ENCODE results near the gene ATP5F1A. TPM values are rescaled to one million over a fixed set of nuclear protein-coding genes. Genes with fewer than 3 reads are reported as not detected.

Gene ATP5F1A
- total and polyA plus RNA-seq, 2 of the 4 experiments (the other 2 are of a cell fraction): 543 to 1,085 TPM

DNA sequence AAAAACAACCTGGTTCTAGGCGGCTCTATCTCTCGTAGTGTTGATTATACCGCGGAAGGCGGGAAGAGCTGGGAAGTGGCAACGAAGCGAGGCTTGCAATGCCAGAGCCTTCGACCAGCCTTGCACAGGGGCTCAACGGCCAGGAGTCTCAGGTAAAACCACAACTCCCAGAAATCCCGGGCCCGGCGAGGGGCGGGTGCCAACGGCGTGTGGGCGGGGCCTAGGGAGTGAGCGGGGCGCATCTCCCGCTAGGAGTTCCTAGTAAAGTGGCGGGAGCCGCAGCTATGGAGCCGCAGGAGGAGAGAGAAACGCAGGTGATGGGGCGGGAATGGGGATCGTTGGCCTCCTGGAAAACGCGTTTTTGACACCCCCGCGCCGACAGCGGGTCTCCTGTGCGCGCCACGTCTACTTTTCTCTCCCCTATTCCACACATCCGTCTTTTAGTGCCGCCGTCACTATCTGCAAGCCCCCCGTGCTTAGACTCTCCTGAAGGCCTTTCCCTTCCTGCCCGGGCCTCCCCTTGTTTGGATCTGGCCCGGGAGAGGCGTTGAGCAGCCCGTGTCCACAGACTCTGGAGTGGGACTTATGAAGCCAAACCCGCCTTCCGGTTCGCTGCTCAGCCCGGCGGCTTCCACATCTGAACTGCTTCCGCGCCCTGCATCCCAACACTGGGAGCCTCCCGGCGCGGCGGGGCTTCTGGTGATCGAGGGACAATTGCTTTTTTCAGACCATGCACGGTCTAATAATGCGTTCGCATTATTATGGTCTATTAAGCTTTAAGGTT lies 6.2 kb upstream of the ATP5F1A start, which contains the start of gene HAUS1:
Gene HAUS1 (plus strand): TSS at position 258 of the 784 bp plus-strand sequence. CDS start 27 bp downstream, at position 285.
- peaks cover 11 to 12% of the 10 kb centered on the region in 2 experiments for H3K79me1 ChIP-seq (ENCODE audit: low read depth in 1 of 2, low read length in 2 of 2)
- no peaks in the 10 kb centered on the region for H3K9me3 ChIP-seq (ENCODE audit: control insufficient read depth, insufficient read depth, low read length)
- no peaks in the 10 kb centered on the region for H4K20me1 ChIP-seq (ENCODE audit: insufficient read depth, low read length)
- no peak within 1 kb of the TSS for H2BK20ac ChIP-seq (ENCODE audit: low read depth, low read length)
- H3K9me1 ChIP-seq (ENCODE audit: insufficient read depth, low read length): no peaks in the 10 kb centered on the region
- H3K56ac ChIP-seq (ENCODE audit: extremely low read depth, insufficient read depth, low read length): peak within 1 kb of the TSS; percentile 80
- H2AFZ ChIP-seq (replicated peaks; ENCODE audit: low read length, poor library complexity): peak within 1 kb of the TSS; percentile 94
- peak within 1 kb of the TSS; percentile 77 for H2AK9ac ChIP-seq (replicated peaks; ENCODE audit: low read depth, low read length, poor library complexity)
- no peaks in the 10 kb centered on the region for H3K27me3 ChIP-seq (ENCODE audit: control insufficient read depth, insufficient read depth, low read length)
- intact Hi-C loops (cut with micrococcal nuclease) (no loop called here), in situ Hi-C loops (cut with MboI; ENCODE audit: low sequenced_read_pairs) (no loop called here), dilution Hi-C loops (cut with HindIII; ENCODE audit: low sequenced_read_pairs, unreplicated experiment) (no loop called here)
- no peak within 1 kb of the TSS for H2AK5ac ChIP-seq (ENCODE audit: low read depth, low read length)
- H3K9ac ChIP-seq (ENCODE audit: low read depth, low read length): peak within 1 kb of the TSS; percentile 85
- H2BK5ac ChIP-seq (ENCODE audit: low read depth, low read length, poor library complexity, severe bottlenecking): peak within 1 kb of the TSS; percentile 62
- ATAC-seq (ENCODE audit: low read depth): peak; percentile 99
- no peak within 1 kb of the TSS for H3K18ac ChIP-seq (ENCODE audit: low read depth, low read length)
- peak within 1 kb of the TSS; percentile 63 for H3K4ac ChIP-seq (ENCODE audit: low read depth, low read length)
- H3K23ac ChIP-seq (ENCODE audit: low read depth, low read length): peak within 1 kb of the TSS; percentile 77
- H2BK15ac ChIP-seq (ENCODE audit: low read depth, low read length): no peak within 1 kb of the TSS
- DNase-seq: peak; percentile 64
- peak within 1 kb of the TSS; percentile 43; the same call in 1 of the 2 replicates for H4K5ac ChIP-seq (ENCODE audit: low read depth, low read length)
- peak within 1 kb of the TSS; percentile 89 for H3K14ac ChIP-seq (replicated peaks; ENCODE audit: low read depth, low read length)
- peak within 1 kb of the TSS; percentile 90 for H3K4me3 ChIP-seq (ENCODE audit: insufficient read depth, low read depth, low read length)
- H3K4me1 ChIP-seq (ENCODE audit: control insufficient read depth, insufficient read depth, low read length): no peaks in the 10 kb centered on the region; the same call in 1 of the 2 replicates
- 0% methylated on average over 6 of the region's 57 CpGs; no CpG with 5 or more reads in 1 of the 2 experiments for WGBS, 2 experiments (ENCODE audit: extremely low coverage in 2 of 2, insufficient read length in 1 of 2)
- TF ChIP-seq NFE2L2 (IDR thresholded peaks at IDR 0.05; ENCODE audit: low read depth, low read length): no peak
- TF ChIP-seq CEBPB (IDR thresholded peaks at IDR 0.05; ENCODE audit: low read depth, low read length): no peak
- TF ChIP-seq MAZ (IDR thresholded peaks at IDR 0.05; ENCODE audit: borderline replicate concordance, low read depth, low read length): peak; percentile 62; the same call in 1 of the 2 replicates
- TF ChIP-seq RCOR1 (IDR thresholded peaks at IDR 0.05; ENCODE audit: insufficient replicate concordance, low read length): no peak
- TF ChIP-seq, protein P1, sequence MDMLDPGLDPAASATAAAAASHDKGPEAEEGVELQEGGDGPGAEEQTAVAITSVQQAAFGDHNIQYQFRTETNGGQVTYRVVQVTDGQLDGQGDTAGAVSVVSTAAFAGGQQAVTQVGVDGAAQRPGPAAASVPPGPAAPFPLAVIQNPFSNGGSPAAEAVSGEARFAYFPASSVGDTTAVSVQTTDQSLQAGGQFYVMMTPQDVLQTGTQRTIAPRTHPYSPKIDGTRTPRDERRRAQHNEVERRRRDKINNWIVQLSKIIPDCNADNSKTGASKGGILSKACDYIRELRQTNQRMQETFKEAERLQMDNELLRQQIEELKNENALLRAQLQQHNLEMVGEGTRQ (IDR thresholded peaks at IDR 0.05; ENCODE audit: low read depth, low read length): no peak
- peak within 1 kb of the TSS; percentile 68 to 85 for H4K8ac ChIP-seq (ENCODE audit: low read depth in 2 of 2, low read length in 2 of 2)
- no TSS peak for BruUV-seq (replicated peaks)
- POLR2A ChIA-PET (ENCODE audit: unreplicated experiment): no interaction called here
- peak within 1 kb of the TSS; percentile 81 for H3K27ac ChIP-seq (ENCODE audit: insufficient read depth, low read length)
- H4K91ac ChIP-seq (ENCODE audit: insufficient read depth, low read depth, low read length): peak within 1 kb of the TSS; percentile 55; the same call in 1 of the 2 replicates
- peak within 1 kb of the TSS; percentile 30 for H2BK120ac ChIP-seq (ENCODE audit: low read depth, low read length)
- peak within 1 kb of the TSS; percentile 89 for H3K4me2 ChIP-seq (ENCODE audit: low read depth, low read length)
- H3K36me3 ChIP-seq (ENCODE audit: control insufficient read depth, insufficient read depth, low read length): peaks cover 4% of the 10 kb centered on the region
- CTCF ChIA-PET: no interaction called here

Measured in IMR-90 (cell line).